Uterus (tissue), 2 donors: ENCODE data around the gene ZBTB2.

Experiments
- POLR2A ChIP-seq, 2 donors: fragments of 450-650 bp; IDR thresholded peaks; one replicate each; pipeline ENCODE4 v1.6.1; 2016; ENCODE audit warnings: antibody characterized with exemption in 2 of 2, mild to moderate bottlenecking in 1 of 2, moderate library complexity in 1 of 2
- TF ChIP-seq, protein P1 (sequence below), 4 experiments: fragments of 200-600 bp in 2 of 4; fragments of 450-650 bp in 2 of 4; sonication (generic) in 2 of 4; IDR thresholded peaks; one replicate each; pipeline ENCODE4 v1.5.1; 2016 to 2019; ENCODE audit warnings: antibody characterized with exemption in 4 of 4, mild to moderate bottlenecking in 2 of 4, moderate library complexity in 1 of 4

DNA sequence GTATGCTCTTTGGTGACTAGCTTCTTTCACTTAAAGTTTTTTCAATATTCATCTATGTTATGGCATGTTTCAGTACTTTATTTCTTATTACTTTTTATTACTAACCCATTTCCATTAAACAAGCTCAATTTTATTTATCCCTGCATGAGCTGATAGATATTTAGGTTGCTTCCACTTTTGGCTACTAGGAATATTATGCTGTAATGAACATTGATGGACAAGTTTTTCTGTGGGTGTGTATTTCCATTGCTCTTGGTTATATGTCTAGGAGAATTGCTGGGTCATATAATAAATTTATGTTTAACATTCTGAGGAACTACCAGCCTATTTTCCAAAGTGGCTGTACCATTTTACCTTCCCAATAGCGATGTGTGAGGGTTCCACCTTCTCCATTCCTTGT lies 69.9 kb downstream of the ZBTB2 start:
- TF ChIP-seq, protein P1, sequence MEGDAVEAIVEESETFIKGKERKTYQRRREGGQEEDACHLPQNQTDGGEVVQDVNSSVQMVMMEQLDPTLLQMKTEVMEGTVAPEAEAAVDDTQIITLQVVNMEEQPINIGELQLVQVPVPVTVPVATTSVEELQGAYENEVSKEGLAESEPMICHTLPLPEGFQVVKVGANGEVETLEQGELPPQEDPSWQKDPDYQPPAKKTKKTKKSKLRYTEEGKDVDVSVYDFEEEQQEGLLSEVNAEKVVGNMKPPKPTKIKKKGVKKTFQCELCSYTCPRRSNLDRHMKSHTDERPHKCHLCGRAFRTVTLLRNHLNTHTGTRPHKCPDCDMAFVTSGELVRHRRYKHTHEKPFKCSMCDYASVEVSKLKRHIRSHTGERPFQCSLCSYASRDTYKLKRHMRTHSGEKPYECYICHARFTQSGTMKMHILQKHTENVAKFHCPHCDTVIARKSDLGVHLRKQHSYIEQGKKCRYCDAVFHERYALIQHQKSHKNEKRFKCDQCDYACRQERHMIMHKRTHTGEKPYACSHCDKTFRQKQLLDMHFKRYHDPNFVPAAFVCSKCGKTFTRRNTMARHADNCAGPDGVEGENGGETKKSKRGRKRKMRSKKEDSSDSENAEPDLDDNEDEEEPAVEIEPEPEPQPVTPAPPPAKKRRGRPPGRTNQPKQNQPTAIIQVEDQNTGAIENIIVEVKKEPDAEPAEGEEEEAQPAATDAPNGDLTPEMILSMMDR (IDR thresholded peaks at IDR 0.05) = no peak
- no peak for TF ChIP-seq POLR2A (IDR thresholded peaks at IDR 0.05)
